HL-60 (cell line): Measurements from ENCODE around the gene ITSN1.
"Not testable (repeated sequence)": the region's sequence is repeated elsewhere in the genome, so short reads cannot be mapped to it uniquely, and the experiment has no call there.

Experiments
- DNase-seq, 2 experiments: peaks; one replicate each; pipeline ENCODE4 v3.0.0-alpha.2; 2010 to 2020; ENCODE audit warnings: low read depth in 1 of 2, low spot score in 1 of 2
- H3K27ac ChIP-seq: fragments of 250-450 bp; sonication (Bioruptor Pico); replicated peaks from 2 replicates; pipeline ENCODE4 v1.5.1; 2020; ENCODE audit warnings: mild to moderate bottlenecking, moderate library complexity
- H3K27me3 ChIP-seq: fragments of 250-450 bp; sonication (Bioruptor Pico); 2 replicates; pipeline ENCODE4 v1.5.1; 2021; ENCODE audit warnings: mild to moderate bottlenecking, moderate library complexity; ENCODE audit not compliant: insufficient read depth, poor library complexity, severe bottlenecking
- H3K4me3 ChIP-seq: replicated peaks from 2 replicates; pipeline ENCODE4 v1.5.1; 2011; ENCODE audit warnings: mild to moderate bottlenecking, control low read depth, low read length; ENCODE audit not compliant: insufficient read depth
- CTCF ChIP-seq: IDR thresholded peaks from one replicate; pipeline ENCODE4 v1.5.1; 2011; ENCODE audit warnings: low read length, control low read depth, inconsistent platforms; ENCODE audit not compliant: insufficient read depth
- GABPA ChIP-seq: IDR thresholded peaks from 2 replicates; pipeline ENCODE4 v1.6.1; 2012; ENCODE audit warnings: low read depth
- POLR2AphosphoS5 ChIP-seq: IDR thresholded peaks from 2 replicates; pipeline ENCODE4 v1.6.1; 2012; ENCODE audit warnings: low read depth
- REST ChIP-seq: IDR thresholded peaks from 2 replicates; pipeline ENCODE4 v1.6.1; 2012; ENCODE audit warnings: low read depth; ENCODE audit not compliant: insufficient replicate concordance
- SPI1 ChIP-seq: IDR thresholded peaks from 2 replicates; pipeline ENCODE4 v1.6.1; 2012; ENCODE audit warnings: low read depth, mild to moderate bottlenecking, borderline replicate concordance

ITSN1 gene

GRCh38 chr21:33865996-33866575, 223.8 kb downstream of the ITSN1 start:
- H3K4me3 ChIP-seq: no peak overlapping the region
- no peaks in the 10 kb centered on the region for H3K27me3 ChIP-seq
- TF ChIP-seq POLR2AphosphoS5: no peak
- TF ChIP-seq GABPA: no peak
- TF ChIP-seq CTCF: no peak
- TF ChIP-seq SPI1: no peak
- no peak for TF ChIP-seq REST
- no peak for DNase-seq
- no peak overlapping the region for H3K27ac ChIP-seq

- TF ChIP-seq SPI1: no peak
- TF ChIP-seq CTCF: no peak
- no peak for TF ChIP-seq REST
- no peak for TF ChIP-seq POLR2AphosphoS5
- TF ChIP-seq GABPA: no peak
- no peak for DNase-seq
- Histone ChIP-seq H3K27me3 (no peaks in the 10 kb centered on the region), H3K4me3 (no peak overlapping the region), H3K27ac (no peak overlapping the region)
Observed at GRCh38 chr21:33866826-33867225, 224.5 kb downstream of the ITSN1 start.

GRCh38 chr21:33867868-33868267, 225.6 kb downstream of the ITSN1 start:
- H3K27me3 ChIP-seq, DNase-seq, H3K4me3 ChIP-seq, H3K27ac ChIP-seq: not testable (repeated sequence)

GRCh38 chr21:33869873-33870272, 227.6 kb downstream of the ITSN1 start:
- Histone ChIP-seq H3K27ac (no peak overlapping the region), H3K27me3 (no peaks in the 10 kb centered on the region), H3K4me3 (no peak overlapping the region)
- no peak for DNase-seq
- TF ChIP-seq REST (no peak), GABPA (no peak), POLR2AphosphoS5 (no peak), CTCF (no peak), SPI1 (no peak)
